ENCODE data around the gene CYBC1. TPM values are rescaled to one million over a fixed set of nuclear protein-coding genes. Genes with fewer than 3 reads are reported as not detected.

The CYBC1 gene
- total RNA-seq, 1 experiment from 2014 or later = 174 TPM

- CTCF ChIA-PET = no interaction called here
- BruUV-seq (replicated peaks) = no TSS peak
- intact Hi-C loops (cut with micrococcal nuclease; ENCODE audit: unreplicated experiment) = no loop called here
- POLR2A ChIA-PET = no interaction called here
- Histone ChIP-seq H3K27ac (ENCODE audit: low read length) (no peak overlapping the region), H3K4me1 (ENCODE audit: control insufficient read depth, insufficient read depth, low read length) (no peaks in the 10 kb centered on the region; the same call in 1 of the 2 replicates), H3K36me3 (ENCODE audit: control insufficient read depth, insufficient read depth, low read length) (no peaks in the 10 kb centered on the region), H3K9me3 (ENCODE audit: control insufficient read depth, insufficient read depth, low read depth, low read length) (no peaks in the 10 kb centered on the region), H3K4me3 (ENCODE audit: low read depth in 2 of 2, low read length in 2 of 2) (no peak overlapping the region), H3K27me3 (ENCODE audit: control insufficient read depth, insufficient read depth, low read length) (no peaks in the 10 kb centered on the region)
- TF ChIP-seq POLR2AphosphoS5 (IDR thresholded peaks at IDR 0.05; ENCODE audit: low read depth, low read length) (no peak), CTCF (IDR thresholded peaks at IDR 0.05) (no peak), REST (IDR thresholded peaks at IDR 0.05; ENCODE audit: insufficient read depth in 1 of 2, low read depth in 2 of 2, low read length in 1 of 2) (no peak), SIN3A (IDR thresholded peaks at IDR 0.05; ENCODE audit: borderline replicate concordance, insufficient read depth, low read depth, low read length) (no peak), TCF7L2 (IDR thresholded peaks at IDR 0.05; ENCODE audit: low read depth, low read length) (no peak)
- no peak for DNase-seq (ENCODE audit: low read depth, low spot score)
- ATAC-seq = no peak
- in situ Hi-C loops (cut with HindIII; ENCODE audit: low pct_unique_long_range_greater_than_20kb, low sequenced_read_pairs) = no loop called here
Measured at GRCh38 chr17:82436601-82437324, 13.8 kb downstream of the CYBC1 start.

GRCh38 chr17:82435601-82436583, 14.7 kb downstream of the CYBC1 start:
- ChIA-PET POLR2A (no interaction called here), CTCF (no interaction called here)
- no TSS peak for BruUV-seq (replicated peaks)

More at GRCh38 chr17:82435601-82436583, 14.7 kb downstream of the CYBC1 start:
- intact Hi-C loops (cut with micrococcal nuclease; ENCODE audit: unreplicated experiment) (no loop called here), in situ Hi-C loops (cut with HindIII; ENCODE audit: low pct_unique_long_range_greater_than_20kb, low sequenced_read_pairs) (no loop called here)
- Histone ChIP-seq H3K9me3 (ENCODE audit: control insufficient read depth, insufficient read depth, low read depth, low read length) (no peaks in the 10 kb centered on the region), H3K27me3 (ENCODE audit: control insufficient read depth, insufficient read depth, low read length) (no peaks in the 10 kb centered on the region), H3K4me3 (ENCODE audit: low read depth in 2 of 2, low read length in 2 of 2) (no peak overlapping the region), H3K27ac (ENCODE audit: low read length) (no peak overlapping the region), H3K4me1 (ENCODE audit: control insufficient read depth, insufficient read depth, low read length) (no peaks in the 10 kb centered on the region; the same call in 1 of the 2 replicates), H3K36me3 (ENCODE audit: control insufficient read depth, insufficient read depth, low read length) (no peaks in the 10 kb centered on the region)
- no peak for DNase-seq (ENCODE audit: low read depth, low spot score)
- ATAC-seq = 0 out of 2 replicates have a peak, but pooled peaks have one; percentile 2
- TF ChIP-seq CTCF (IDR thresholded peaks at IDR 0.05) = no peak
- no peak for TF ChIP-seq POLR2AphosphoS5 (IDR thresholded peaks at IDR 0.05; ENCODE audit: low read depth, low read length)
- no peak for TF ChIP-seq SIN3A (IDR thresholded peaks at IDR 0.05; ENCODE audit: borderline replicate concordance, insufficient read depth, low read depth, low read length)
- TF ChIP-seq TCF7L2 (IDR thresholded peaks at IDR 0.05; ENCODE audit: low read depth, low read length) = no peak
- no peak for TF ChIP-seq REST (IDR thresholded peaks at IDR 0.05; ENCODE audit: insufficient read depth in 1 of 2, low read depth in 2 of 2, low read length in 1 of 2)

Measured in Panc1 (cell line).